ENCODE results near the gene STYXL2. TPM values are rescaled to one million over a fixed set of nuclear protein-coding genes. Genes with fewer than 3 reads are reported as not detected.

STYXL2 gene
- total and polyA plus RNA-seq, 2 of the 4 experiments (the other 2 are of a cell fraction): not detected

GRCh38 chr1:167122121-167122480 is 28.2 kb downstream of the STYXL2 start:
- no peak overlapping the region for H3K18ac ChIP-seq (ENCODE audit: low read depth, low read length)
- H2BK20ac ChIP-seq (ENCODE audit: low read depth, low read length): no peak overlapping the region
- dilution Hi-C loops (cut with HindIII; ENCODE audit: low sequenced_read_pairs, unreplicated experiment): no loop called here
- in situ Hi-C loops (cut with MboI; ENCODE audit: low sequenced_read_pairs): no loop called here
- ChIA-PET CTCF (no interaction called here), POLR2A (ENCODE audit: unreplicated experiment) (no interaction called here)
- intact Hi-C loops (cut with micrococcal nuclease): no loop called here
- H3K14ac ChIP-seq (replicated peaks; ENCODE audit: low read depth, low read length): no peak overlapping the region
- H3K9ac ChIP-seq (ENCODE audit: low read depth, low read length): no peak overlapping the region
- H3K4me3 ChIP-seq (ENCODE audit: insufficient read depth, low read depth, low read length): no peak overlapping the region
- no peaks in the 10 kb centered on the region for H3K4me1 ChIP-seq (ENCODE audit: control insufficient read depth, insufficient read depth, low read length)
- ATAC-seq (ENCODE audit: low read depth) (no peak), DNase-seq (no peak)
- WGBS, 2 experiments (ENCODE audit: extremely low coverage in 2 of 2, insufficient read length in 1 of 2): no CpG with 5 or more reads among the region's 5 CpGs
- H3K79me1 ChIP-seq (ENCODE audit: low read depth in 1 of 2, low read length in 2 of 2): no peaks in the 10 kb centered on the region
- no peak overlapping the region for H2AK9ac ChIP-seq (replicated peaks; ENCODE audit: low read depth, low read length, poor library complexity)
- peaks cover 10% of the 10 kb centered on the region for H3K27me3 ChIP-seq (ENCODE audit: control insufficient read depth, insufficient read depth, low read length)
- H4K5ac ChIP-seq (ENCODE audit: low read depth, low read length): no peak overlapping the region
- H2AFZ ChIP-seq (replicated peaks; ENCODE audit: low read length, poor library complexity): no peak overlapping the region
- no peak overlapping the region for H3K4ac ChIP-seq (ENCODE audit: low read depth, low read length)
- H2BK15ac ChIP-seq (ENCODE audit: low read depth, low read length): no peak overlapping the region
- no peak overlapping the region for H4K91ac ChIP-seq (ENCODE audit: insufficient read depth, low read depth, low read length)
- H3K36me3 ChIP-seq (ENCODE audit: control insufficient read depth, insufficient read depth, low read length): no peaks in the 10 kb centered on the region
- H3K9me3 ChIP-seq (ENCODE audit: control insufficient read depth, insufficient read depth, low read length): no peaks in the 10 kb centered on the region
- H3K27ac ChIP-seq (ENCODE audit: insufficient read depth, low read length): no peak overlapping the region
- no peak overlapping the region for H2BK120ac ChIP-seq (ENCODE audit: low read depth, low read length)
- H2AK5ac ChIP-seq (ENCODE audit: low read depth, low read length): no peak overlapping the region
- no peaks in the 10 kb centered on the region for H4K20me1 ChIP-seq (ENCODE audit: insufficient read depth, low read length)
- H3K23ac ChIP-seq (ENCODE audit: low read depth, low read length): no peak overlapping the region
- no peak overlapping the region for H2BK5ac ChIP-seq (ENCODE audit: low read depth, low read length, poor library complexity, severe bottlenecking)
- no peaks in the 10 kb centered on the region for H3K9me1 ChIP-seq (ENCODE audit: insufficient read depth, low read length)
- no peak overlapping the region for H3K4me2 ChIP-seq (ENCODE audit: low read depth, low read length)
- no peak overlapping the region for H3K56ac ChIP-seq (ENCODE audit: extremely low read depth, insufficient read depth, low read length)
- no peak for TF ChIP-seq BHLHE40 (IDR thresholded peaks at IDR 0.05; ENCODE audit: low read depth, low read length)
- no peak for TF ChIP-seq POLR2A (IDR thresholded peaks at IDR 0.05; ENCODE audit: low read depth, low read length)
- TF ChIP-seq RAD21 (IDR thresholded peaks at IDR 0.05; ENCODE audit: low read length): no peak
- no peak for TF ChIP-seq MXI1 (IDR thresholded peaks at IDR 0.05; ENCODE audit: borderline replicate concordance, low read depth, low read length)
- no TSS peak for BruUV-seq (replicated peaks)
- no peak overlapping the region for H4K8ac ChIP-seq (ENCODE audit: low read depth in 2 of 2, low read length in 2 of 2)

All from IMR-90 (cell line).